Stimulated activated memory B cell treated with anti-CD40 and anti-IgM and Interleukin-4, amounts not matched to agents 10 μg/mL and 1 μg/mL and 100 μg/mL, for 72 hours (primary cell): ENCODE results near the gene SZT2.

ENCODE experiments used
- ATAC-seq: fragments of 150-1000 bp; cut with Tn5 transposase; 2 replicates; pipeline ENCODE4 v1.10.0; 2021
- H3K27ac Mint-ChIP-seq: one replicate; pipeline ENCODE4 v1.8.0; 2022; ENCODE audit warnings: mild to moderate bottlenecking, mixed read lengths
- H3K27me3 Mint-ChIP-seq: one replicate; pipeline ENCODE4 v1.8.0; 2022; ENCODE audit warnings: mixed read lengths
- H3K36me3 Mint-ChIP-seq: one replicate; pipeline ENCODE4 v1.8.0; 2022; ENCODE audit warnings: mixed read lengths
- H3K4me1 Mint-ChIP-seq: one replicate; pipeline ENCODE4 v1.8.0; 2022; ENCODE audit warnings: mixed read lengths
- H3K4me3 Mint-ChIP-seq: one replicate; pipeline ENCODE4 v1.8.0; 2022; ENCODE audit warnings: mild to moderate bottlenecking, moderate library complexity, mixed read lengths
- H3K9me3 Mint-ChIP-seq: one replicate; pipeline ENCODE4 v1.8.0; 2022; ENCODE audit warnings: mixed read lengths

Gene SZT2

GRCh38 chr1:43421976-43422750 lies 32.5 kb downstream of the SZT2 start:
- H3K36me3 Mint-ChIP-seq = peaks cover 58% of the 10 kb centered on the region
- no peak overlapping the region for H3K27ac Mint-ChIP-seq
- no peaks in the 10 kb centered on the region for H3K9me3 Mint-ChIP-seq

DNA sequence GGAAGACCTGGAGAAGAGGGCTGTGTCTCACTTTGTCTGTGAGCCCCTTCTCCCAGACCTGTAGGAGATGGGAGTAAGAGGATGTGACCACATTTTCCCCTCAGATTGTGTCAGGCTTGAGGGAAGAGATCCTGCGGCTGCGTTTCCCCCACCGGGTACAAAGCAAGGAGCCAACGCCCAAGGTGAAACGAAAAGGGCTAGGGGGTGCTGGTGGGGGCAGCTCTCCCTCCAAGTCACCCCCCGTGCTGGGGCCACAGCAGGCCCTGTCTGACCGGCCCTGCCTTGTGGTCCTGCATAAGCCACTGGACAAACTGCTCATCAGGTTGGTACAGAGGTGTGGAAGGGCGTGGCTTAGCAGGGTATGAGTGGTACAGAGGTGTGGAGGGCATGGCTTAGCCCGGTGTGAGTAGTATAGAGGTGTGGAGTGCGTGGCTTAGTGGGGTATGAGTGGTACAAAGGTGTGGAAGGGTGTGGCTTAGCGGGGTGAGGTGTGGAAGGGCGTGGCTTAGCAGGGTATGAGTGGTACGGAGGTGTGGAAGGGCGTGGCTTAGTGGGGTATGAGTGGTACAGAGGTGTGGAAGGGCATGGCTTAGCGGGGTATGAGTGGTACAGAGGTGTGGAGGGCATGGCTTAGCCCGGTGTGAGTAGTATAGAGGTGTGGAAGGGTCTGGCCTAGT lies 33.4 kb downstream of the SZT2 start:
- ATAC-seq = no peak
- no peak overlapping the region for H3K27ac Mint-ChIP-seq
- peaks cover 67% of the 10 kb centered on the region for H3K36me3 Mint-ChIP-seq
- H3K4me3 Mint-ChIP-seq = no peak overlapping the region
- H3K4me1 Mint-ChIP-seq = peaks cover 7% of the 10 kb centered on the region
- no peaks in the 10 kb centered on the region for H3K9me3 Mint-ChIP-seq
- H3K27me3 Mint-ChIP-seq = no peaks in the 10 kb centered on the region

More at GRCh38 chr1:43421976-43422750, 32.5 kb downstream of the SZT2 start:
- H3K4me1 Mint-ChIP-seq = peaks cover 7% of the 10 kb centered on the region
- H3K4me3 Mint-ChIP-seq = no peak overlapping the region
- ATAC-seq = no peak
- no peaks in the 10 kb centered on the region for H3K27me3 Mint-ChIP-seq

DNA sequence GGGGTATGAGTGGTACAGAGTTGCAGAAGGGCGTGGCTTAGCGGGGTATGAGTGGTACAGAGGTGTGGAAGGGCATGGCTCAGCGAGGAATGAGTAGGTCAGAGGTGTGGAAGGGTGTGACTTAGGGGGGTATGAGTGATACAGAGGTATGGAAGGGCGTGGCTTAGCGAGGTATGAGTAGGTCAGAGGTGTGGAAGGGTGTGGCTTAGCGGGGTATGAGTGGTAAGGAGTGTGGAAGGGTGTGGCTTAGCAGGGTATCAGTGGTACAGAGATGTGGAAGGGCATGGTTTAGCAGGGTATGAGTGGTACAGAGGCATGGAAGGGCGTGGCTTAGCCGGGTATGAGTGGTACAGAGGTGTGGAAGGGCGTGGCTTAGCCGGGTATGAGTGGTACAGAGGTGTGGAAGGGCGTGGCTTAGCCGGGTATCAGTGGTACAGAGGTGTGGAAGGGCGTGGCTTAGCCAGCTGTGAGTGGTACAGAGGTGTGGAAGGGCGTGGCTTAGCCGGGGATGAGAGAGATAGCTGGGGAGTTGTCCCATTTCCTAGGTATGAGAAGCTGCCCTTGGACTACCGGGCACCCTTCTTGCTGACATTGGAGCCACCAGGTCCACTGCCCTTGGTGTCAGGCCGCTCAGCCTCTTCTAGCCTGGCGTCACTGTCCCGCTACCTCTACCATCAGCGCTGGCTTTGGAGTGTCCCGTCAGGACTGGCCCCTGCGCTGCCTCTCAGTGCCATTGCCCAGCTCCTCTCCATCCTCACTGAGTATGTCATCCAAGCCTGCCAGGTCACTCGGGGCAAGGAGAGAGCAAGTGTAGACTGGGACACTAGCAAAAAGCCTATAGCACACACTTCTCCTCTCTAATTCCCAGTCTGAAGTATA lies 34.2 kb downstream of the SZT2 start:
- ATAC-seq = no peak
- H3K4me1 Mint-ChIP-seq = peaks cover 7% of the 10 kb centered on the region
- H3K27ac Mint-ChIP-seq = no peak overlapping the region
- no peaks in the 10 kb centered on the region for H3K9me3 Mint-ChIP-seq
- H3K4me3 Mint-ChIP-seq = no peak overlapping the region
- no peaks in the 10 kb centered on the region for H3K27me3 Mint-ChIP-seq
- peaks cover 72% of the 10 kb centered on the region for H3K36me3 Mint-ChIP-seq

GRCh38 chr1:43425045-43425444 lies 35.3 kb downstream of the SZT2 start:
- ATAC-seq = no peak
- Mint-ChIP-seq H3K36me3 (peaks cover 83% of the 10 kb centered on the region), H3K4me3 (no peak overlapping the region), H3K9me3 (no peaks in the 10 kb centered on the region), H3K27me3 (no peaks in the 10 kb centered on the region), H3K27ac (no peak overlapping the region), H3K4me1 (peaks cover 7% of the 10 kb centered on the region)

GRCh38 chr1:43426221-43426620 lies 36.5 kb downstream of the SZT2 start:
- no peaks in the 10 kb centered on the region for H3K27me3 Mint-ChIP-seq
- H3K4me3 Mint-ChIP-seq = no peak overlapping the region
- H3K9me3 Mint-ChIP-seq = no peaks in the 10 kb centered on the region
- ATAC-seq = no peak
- peaks cover 7% of the 10 kb centered on the region for H3K4me1 Mint-ChIP-seq
- H3K36me3 Mint-ChIP-seq = peaks cover 86% of the 10 kb centered on the region
- no peak overlapping the region for H3K27ac Mint-ChIP-seq

DNA sequence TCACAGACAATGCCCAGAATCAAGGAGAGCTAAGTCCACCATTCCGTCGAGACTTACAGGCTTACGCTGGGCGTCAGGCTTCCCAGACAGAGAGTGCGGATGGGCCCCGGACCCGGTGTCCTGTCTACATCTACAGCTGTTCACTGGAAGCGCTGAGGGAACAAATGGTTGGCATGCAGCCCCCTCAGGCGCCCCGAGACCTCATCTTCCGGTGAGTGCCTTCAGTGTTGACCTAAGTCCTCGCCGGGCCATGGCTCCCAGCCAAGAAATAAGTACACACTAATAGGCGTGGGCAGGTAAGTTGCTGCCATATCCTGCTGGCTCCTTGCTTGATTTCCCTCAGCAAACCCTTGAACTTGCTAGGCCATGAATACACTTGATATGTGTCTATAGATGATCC lies 37.8 kb downstream of the SZT2 start:
- Mint-ChIP-seq H3K27me3 (no peaks in the 10 kb centered on the region), H3K27ac (no peak overlapping the region), H3K4me3 (no peak overlapping the region), H3K4me1 (peaks cover 7% of the 10 kb centered on the region), H3K9me3 (no peaks in the 10 kb centered on the region), H3K36me3 (peaks cover 88% of the 10 kb centered on the region)
- no peak for ATAC-seq

DNA sequence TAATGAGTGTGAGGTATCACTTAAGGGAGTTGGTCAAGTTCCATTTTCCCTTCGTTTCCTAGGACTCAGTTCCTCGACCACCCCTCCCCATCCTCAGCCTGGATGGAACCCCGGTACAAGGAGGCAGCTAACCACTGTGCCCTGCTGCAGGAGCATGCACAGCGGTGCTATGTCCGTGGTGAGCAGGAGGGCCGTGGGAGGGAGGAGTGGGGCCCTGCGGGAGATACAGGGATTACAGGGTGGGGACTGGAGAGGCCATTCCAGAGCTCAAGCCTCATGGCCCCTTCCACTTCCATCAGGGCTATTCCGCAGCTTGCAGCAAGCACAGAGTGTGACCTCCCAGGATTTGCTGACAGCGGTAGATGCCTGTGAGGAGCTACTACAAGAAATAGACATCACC lies 38.2 kb downstream of the SZT2 start:
- no peak for ATAC-seq
- H3K36me3 Mint-ChIP-seq = peaks cover 86% of the 10 kb centered on the region
- no peak overlapping the region for H3K27ac Mint-ChIP-seq
- H3K27me3 Mint-ChIP-seq = no peaks in the 10 kb centered on the region
- peaks cover 6% of the 10 kb centered on the region for H3K4me1 Mint-ChIP-seq
- no peak overlapping the region for H3K4me3 Mint-ChIP-seq
- H3K9me3 Mint-ChIP-seq = no peaks in the 10 kb centered on the region

DNA sequence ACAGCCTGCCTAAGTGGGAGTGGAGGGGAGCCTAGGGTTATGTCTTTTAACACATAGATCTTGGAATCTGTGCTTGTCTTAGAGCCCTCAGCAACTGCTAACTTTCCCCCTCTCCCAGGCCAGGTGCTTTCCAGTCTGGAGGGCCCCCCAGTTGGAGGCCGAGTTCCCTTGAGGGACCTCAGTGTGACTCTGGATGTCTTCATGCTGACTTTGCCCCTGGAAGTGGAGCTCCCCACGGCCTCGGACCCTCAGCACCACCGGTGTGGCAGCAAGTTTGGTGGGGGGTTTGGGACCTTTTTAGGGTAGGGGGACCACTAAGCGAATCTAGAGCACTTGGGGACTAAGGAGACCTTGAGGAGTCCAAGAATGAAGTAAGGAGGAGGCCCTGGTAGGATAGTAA lies 41.1 kb downstream of the SZT2 start:
- Mint-ChIP-seq H3K4me1 (no peaks in the 10 kb centered on the region), H3K27me3 (no peaks in the 10 kb centered on the region), H3K27ac (no peak overlapping the region), H3K4me3 (no peak overlapping the region), H3K9me3 (no peaks in the 10 kb centered on the region), H3K36me3 (peaks cover 85% of the 10 kb centered on the region)
- ATAC-seq = no peak

DNA sequence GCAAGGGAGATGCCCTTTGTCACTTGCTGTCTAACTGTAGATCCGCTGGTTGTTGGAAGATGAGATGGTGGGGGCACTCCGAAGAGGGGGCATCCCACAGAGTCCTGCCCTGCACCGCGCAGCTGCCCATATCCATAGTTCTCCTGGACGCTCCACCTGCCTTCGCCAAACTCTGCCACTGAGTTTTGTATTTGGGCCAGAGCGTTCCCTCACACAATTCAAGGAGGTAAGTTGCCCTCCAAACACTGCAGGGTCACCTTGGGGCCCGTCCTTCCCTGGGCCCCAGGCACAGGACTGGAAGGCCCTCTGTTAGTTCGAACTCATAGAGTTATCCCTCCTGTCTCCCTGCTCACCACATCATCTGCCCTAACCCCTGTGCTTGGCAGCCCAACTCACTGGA lies 42.0 kb downstream of the SZT2 start:
- H3K27me3 Mint-ChIP-seq = no peaks in the 10 kb centered on the region
- H3K36me3 Mint-ChIP-seq = peaks cover 80% of the 10 kb centered on the region
- H3K9me3 Mint-ChIP-seq = no peaks in the 10 kb centered on the region
- ATAC-seq = no peak
- H3K27ac Mint-ChIP-seq = no peak overlapping the region
- H3K4me1 Mint-ChIP-seq = no peaks in the 10 kb centered on the region
- H3K4me3 Mint-ChIP-seq = no peak overlapping the region

GRCh38 chr1:43432171-43432860 lies 42.6 kb downstream of the SZT2 start:
- peaks cover 75% of the 10 kb centered on the region for H3K36me3 Mint-ChIP-seq
- H3K4me3 Mint-ChIP-seq = no peak overlapping the region
- ATAC-seq = no peak
- no peaks in the 10 kb centered on the region for H3K4me1 Mint-ChIP-seq
- H3K27ac Mint-ChIP-seq = no peak overlapping the region
- H3K27me3 Mint-ChIP-seq = no peaks in the 10 kb centered on the region
- H3K9me3 Mint-ChIP-seq = no peaks in the 10 kb centered on the region

DNA sequence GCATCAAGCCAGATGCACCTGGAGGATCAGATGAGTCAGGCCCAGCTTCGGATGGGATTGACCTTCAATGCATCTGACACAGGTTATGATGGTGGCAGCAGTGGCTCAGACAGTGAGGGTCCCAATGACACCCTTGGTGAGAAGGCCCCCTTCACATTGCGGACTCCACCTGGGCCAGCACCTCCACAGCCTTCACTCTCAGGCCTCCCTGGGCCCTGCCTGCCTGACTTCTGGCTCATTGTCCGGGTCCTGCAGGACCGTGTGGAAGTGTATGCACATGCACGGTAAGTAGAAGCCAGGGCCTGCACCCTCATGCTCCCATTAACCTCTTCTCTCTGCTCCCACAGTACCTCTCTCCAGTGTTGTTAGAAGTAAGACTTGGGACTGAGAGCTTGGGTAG lies 43.2 kb downstream of the SZT2 start:
- no peaks in the 10 kb centered on the region for H3K9me3 Mint-ChIP-seq
- no peak overlapping the region for H3K4me3 Mint-ChIP-seq
- H3K36me3 Mint-ChIP-seq = peaks cover 75% of the 10 kb centered on the region
- no peaks in the 10 kb centered on the region for H3K27me3 Mint-ChIP-seq
- no peak for ATAC-seq
- H3K4me1 Mint-ChIP-seq = no peaks in the 10 kb centered on the region
- no peak overlapping the region for H3K27ac Mint-ChIP-seq

DNA sequence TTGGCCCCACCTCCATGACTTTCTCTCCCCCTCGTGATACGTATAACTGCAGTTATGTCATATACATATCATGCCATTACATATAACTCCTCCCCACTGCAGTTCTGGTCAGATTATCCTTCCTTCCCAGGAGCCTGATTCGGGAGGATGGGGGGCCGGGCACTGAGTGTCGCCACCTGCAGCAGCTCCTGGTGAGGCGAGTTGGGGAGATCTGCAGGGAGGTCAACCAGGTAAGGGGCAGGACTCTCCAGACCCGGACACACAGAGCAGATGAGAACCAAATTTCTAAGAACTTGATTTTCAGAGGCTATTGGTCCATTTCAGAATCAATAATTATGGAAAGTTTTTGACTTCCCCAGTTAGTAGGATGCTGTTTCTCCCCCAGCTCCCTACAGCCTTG lies 44.6 kb downstream of the SZT2 start:
- no peak for ATAC-seq
- Mint-ChIP-seq H3K36me3 (peaks cover 72% of the 10 kb centered on the region), H3K9me3 (no peaks in the 10 kb centered on the region), H3K4me3 (no peak overlapping the region), H3K27me3 (no peaks in the 10 kb centered on the region), H3K27ac (no peak overlapping the region), H3K4me1 (no peaks in the 10 kb centered on the region)

DNA sequence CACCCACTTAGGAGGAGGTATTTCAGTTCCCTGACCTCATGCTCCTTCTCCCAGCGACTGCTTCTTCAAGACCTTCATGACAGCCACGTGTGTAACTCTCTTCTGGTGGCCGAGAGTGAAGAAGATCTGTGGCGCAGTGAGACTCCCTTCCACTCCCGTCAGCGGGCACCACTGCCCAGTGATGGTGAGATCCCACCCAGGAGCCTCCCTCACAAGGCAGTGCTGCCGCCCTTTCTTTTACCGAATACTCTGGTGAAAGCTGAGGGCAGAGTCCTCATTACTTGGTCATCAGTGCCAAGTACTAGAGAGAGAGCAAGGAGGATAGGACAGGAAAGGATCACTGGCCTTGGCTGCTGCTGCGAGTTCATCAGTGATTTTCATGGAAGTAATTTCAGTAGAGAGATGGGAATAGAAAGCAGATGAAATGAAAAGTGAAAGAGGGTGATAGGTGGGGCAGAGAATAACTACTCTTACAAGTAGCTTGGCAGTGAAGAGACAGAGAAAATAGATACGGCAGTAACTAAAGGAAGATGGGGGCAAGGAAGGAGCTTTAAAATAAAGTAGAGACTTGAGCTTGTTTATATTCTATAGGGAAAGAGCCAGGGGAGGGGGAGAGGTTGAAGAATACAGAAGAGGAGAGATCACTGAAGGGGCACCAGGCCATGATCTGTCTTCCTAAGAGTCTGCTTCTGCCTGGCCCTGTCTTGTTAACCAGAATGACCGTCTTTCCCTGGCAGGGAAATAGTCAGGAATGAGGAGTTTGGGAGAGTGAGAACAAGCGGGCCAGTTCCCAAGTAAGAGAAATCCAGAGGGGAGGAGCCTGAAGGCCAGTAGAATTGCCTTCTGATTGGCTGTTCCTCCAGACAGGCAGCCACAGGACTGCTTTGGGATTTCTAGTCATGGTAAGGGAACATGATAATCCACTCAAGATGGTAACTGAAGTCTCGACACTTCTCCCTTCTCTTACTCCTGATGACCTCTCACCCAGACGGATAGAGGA lies 45.7 kb downstream of the SZT2 start:
- Mint-ChIP-seq H3K36me3 (peaks cover 72% of the 10 kb centered on the region), H3K27me3 (no peaks in the 10 kb centered on the region), H3K9me3 (no peaks in the 10 kb centered on the region), H3K27ac (no peak overlapping the region), H3K4me1 (no peaks in the 10 kb centered on the region), H3K4me3 (no peak overlapping the region)
- no peak for ATAC-seq

DNA sequence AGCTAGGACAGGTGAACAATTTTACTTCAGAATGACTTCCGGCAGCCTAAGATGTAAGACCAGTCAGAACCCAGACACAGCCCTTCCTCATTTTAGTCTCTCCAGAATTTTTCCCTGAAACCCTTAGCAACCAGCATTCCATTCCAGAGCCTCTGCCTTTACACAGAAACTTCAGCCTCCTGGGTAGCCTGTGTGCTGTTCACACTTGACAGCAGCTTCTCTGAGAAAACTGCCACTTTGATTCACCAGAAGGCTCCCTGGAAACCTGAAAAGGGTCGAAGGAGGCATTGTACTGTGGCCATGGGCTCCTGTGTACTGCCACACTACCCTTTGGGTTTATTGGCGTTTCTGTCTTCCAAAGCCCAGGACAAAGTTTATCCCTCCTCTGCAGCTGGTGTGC lies 46.7 kb downstream of the SZT2 start:
- H3K27ac Mint-ChIP-seq = no peak overlapping the region
- H3K27me3 Mint-ChIP-seq = no peaks in the 10 kb centered on the region
- H3K4me1 Mint-ChIP-seq = no peaks in the 10 kb centered on the region
- no peak for ATAC-seq
- H3K36me3 Mint-ChIP-seq = peaks cover 71% of the 10 kb centered on the region
- H3K4me3 Mint-ChIP-seq = no peak overlapping the region
- H3K9me3 Mint-ChIP-seq = no peaks in the 10 kb centered on the region
